T-helper 22 cell (primary cell): ENCODE data around the gene GRM1.

Experiments
- DNase-seq: peaks from one replicate; pipeline ENCODE4 v3.0.0-alpha.2; 2020; ENCODE audit warnings: low read depth

GRM1 gene

GRCh38 chr6:146481527-146481926, 452.7 kb downstream of the GRM1 start:
- no peak for DNase-seq

DNA sequence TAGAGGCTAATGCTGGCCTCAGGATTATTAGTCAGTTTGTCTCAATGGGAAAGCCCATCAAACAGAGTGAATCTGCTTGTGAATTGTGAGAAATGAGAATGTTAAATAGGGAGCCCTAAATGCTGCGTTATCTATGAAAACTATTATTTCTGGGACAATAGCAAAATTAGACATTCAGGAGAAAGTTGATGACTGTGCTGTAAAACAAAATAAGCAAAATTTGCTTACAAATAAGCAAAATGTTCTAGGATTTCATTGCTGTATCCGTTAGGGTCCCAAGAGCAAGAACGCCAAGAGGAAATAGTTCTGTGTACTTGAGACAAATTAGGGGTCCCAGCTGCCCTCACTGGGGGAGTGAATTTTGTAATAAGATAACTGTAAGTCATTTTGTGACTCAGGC, 455.5 kb downstream of the GRM1 start:
- no peak for DNase-seq
